Cardiac fibroblast (primary cell): ENCODE measurements around the gene BEND6.

Source experiments
- DNase-seq, 2 donors: peaks; one replicate each; pipeline versions ENCODE4 v3.0.0 to v3.0.0-alpha.2; 2010; ENCODE audit warnings: low read depth in 2 of 2
- H3K4me3 ChIP-seq, 2 donors: replicated peaks in 1 of 2; 1 replicate in 1 of 2; 2 replicates in 1 of 2; pipeline ENCODE4 v1.5.1; 2011; ENCODE audit warnings: low read depth in 2 of 2, low read length in 2 of 2, mild to moderate bottlenecking in 2 of 2, moderate library complexity in 1 of 2
- CTCF ChIP-seq: IDR thresholded peaks from one replicate; pipeline ENCODE4 v1.5.1; 2011; ENCODE audit warnings: low read depth, mild to moderate bottlenecking, low read length, inconsistent platforms

Gene BEND6

GRCh38 chr6:56940977-56941376 lies 13.9 kb upstream of the BEND6 start:
- TF ChIP-seq CTCF = no peak

DNA sequence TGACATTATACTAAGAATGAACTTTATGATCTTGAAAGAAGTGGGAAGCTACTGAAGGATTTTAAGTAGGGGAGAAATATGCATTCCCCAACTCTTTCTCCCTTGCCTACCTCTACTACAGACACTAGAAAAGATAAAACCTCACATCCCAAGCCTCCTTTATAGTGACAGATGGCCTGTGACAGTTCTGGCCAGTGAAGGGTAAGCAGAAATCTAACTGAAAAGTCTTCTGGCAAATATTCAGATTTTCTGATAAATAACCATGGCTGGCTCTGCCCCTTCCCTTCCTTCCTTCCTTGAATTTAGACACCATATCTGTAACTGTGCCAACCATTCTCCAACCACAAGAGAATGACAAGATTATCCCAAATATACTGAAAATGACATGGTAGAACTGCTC lies 10.2 kb upstream of the BEND6 start:
- TF ChIP-seq CTCF = no peak
- DNase-seq = no peak
- H3K4me3 ChIP-seq = no peak overlapping the region

More at GRCh38 chr6:56940977-56941376, 13.9 kb upstream of the BEND6 start:
- H3K4me3 ChIP-seq = no peak overlapping the region
- DNase-seq = no peak

DNA sequence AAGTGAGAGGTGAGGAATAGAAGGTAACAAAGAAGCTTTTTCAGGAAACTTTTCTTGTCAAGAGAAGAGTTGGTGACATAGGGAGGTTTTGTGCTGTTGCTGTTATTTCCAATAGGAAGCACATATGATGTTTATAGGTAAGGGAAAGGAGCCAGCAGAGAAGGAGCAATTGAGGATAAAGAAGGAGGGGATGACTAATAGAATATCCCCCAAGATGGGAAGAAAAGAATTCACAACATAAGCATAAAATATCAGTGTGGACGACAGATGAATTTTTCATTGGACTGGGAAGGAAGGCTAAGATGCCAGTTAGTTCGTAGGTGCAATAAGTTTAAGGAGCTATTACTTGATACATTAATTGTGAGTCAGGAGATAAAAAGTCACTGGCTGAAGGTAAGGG lies 8.5 kb upstream of the BEND6 start:
- DNase-seq = no peak
- TF ChIP-seq CTCF = no peak
- H3K4me3 ChIP-seq = no peak overlapping the region

DNA sequence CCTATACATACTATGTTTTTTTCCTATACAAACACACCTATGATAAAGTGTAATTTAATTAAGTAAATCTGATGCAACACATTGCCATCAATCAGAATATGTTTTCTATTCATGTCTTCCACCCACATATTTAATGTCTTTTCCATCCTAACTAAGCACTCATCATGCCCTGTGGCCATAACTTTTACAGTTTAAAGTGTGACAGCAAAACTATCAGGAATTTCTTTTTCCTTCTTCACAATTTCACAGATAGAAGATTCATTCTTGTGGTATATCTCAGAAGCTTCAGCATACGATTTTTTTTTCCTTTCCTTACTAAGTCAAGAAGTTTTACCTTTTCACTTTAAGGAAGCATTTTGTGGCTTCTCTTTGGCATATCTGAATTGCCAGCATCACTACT lies 7.0 kb upstream of the BEND6 start:
- DNase-seq = no peak
- H3K4me3 ChIP-seq = no peak overlapping the region
- no peak for TF ChIP-seq CTCF

DNA sequence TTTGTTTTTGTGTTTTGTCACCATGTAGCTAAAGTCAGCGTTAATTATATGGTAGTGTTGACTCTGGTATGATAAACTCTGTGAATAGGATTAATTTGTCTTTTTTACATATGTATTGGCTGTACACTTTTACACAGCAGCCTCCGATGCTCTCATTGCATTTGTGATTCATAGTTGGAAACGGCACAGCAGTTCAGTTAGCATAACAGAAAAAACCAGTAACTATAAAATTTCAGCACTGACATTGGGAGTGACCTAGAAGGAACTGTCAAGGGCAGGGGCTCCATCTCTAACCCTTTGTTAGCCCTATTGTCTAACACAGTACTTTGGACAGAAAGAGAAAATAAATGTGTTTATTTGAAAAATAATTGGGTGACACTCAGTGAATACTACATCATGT lies 5.6 kb upstream of the BEND6 start:
- no peak overlapping the region for H3K4me3 ChIP-seq
- no peak for TF ChIP-seq CTCF
- DNase-seq = peak; percentile 39 to 53

- no peak for TF ChIP-seq CTCF
- DNase-seq = peak; percentile 42 to 48
- H3K4me3 ChIP-seq = no peak overlapping the region
Measured at GRCh38 chr6:56949925-56950495, 4.9 kb upstream of the BEND6 start.
